Activated CD8-positive, alpha-beta T cell treated with anti-CD3 and anti-CD28 coated beads, Interleukin-2, amount 10 ng/mL, durations not matched to agents 7 days and 5 days (primary cell): ENCODE data around the gene ACSM3. TPM values are rescaled to one million over a fixed set of nuclear protein-coding genes. Genes with fewer than 3 reads are reported as not detected.
"Not testable (repeated sequence)": the region's sequence is repeated elsewhere in the genome, so short reads cannot be mapped to it uniquely, and the experiment has no call there.

Experiments
- ATAC-seq: fragments of 150-1000 bp; cut with Tn5 transposase; one replicate; pipeline ENCODE4 v1.10.0; 2021; ENCODE audit warnings: moderate library complexity
- CTCF ChIA-PET: fragments of 350-600 bp; sonication (Branson Sonifier 250); formaldehyde crosslinking; loops from one replicate; lab custom pipeline; 2021; ENCODE audit warnings: antibody characterized with exemption; lab: Charles Lee
- POLR2A ChIA-PET: fragments of 350-600 bp; sonication (Branson Sonifier 250); formaldehyde crosslinking; loops from one replicate; lab custom pipeline; 2021; ENCODE audit warnings: antibody characterized with exemption; lab: Charles Lee
- DNase-seq: peaks from one replicate; pipeline ENCODE4 v3.0.0-alpha.2; 2020
- H3K27ac Mint-ChIP-seq: one replicate; pipeline ENCODE4 v1.8.0; 2021; ENCODE audit warnings: mild to moderate bottlenecking, mixed read lengths
- H3K27me3 Mint-ChIP-seq: one replicate; pipeline ENCODE4 v1.8.0; 2021; ENCODE audit warnings: low read depth, mixed read lengths
- H3K36me3 Mint-ChIP-seq: one replicate; pipeline ENCODE4 v1.8.0; 2021; ENCODE audit warnings: low read depth, mixed read lengths
- H3K4me1 Mint-ChIP-seq: one replicate; pipeline ENCODE4 v1.8.0; 2021; ENCODE audit warnings: low read depth, mixed read lengths
- H3K4me3 Mint-ChIP-seq: one replicate; pipeline ENCODE4 v1.8.0; 2021; ENCODE audit warnings: mild to moderate bottlenecking, mixed read lengths
- H3K9me3 Mint-ChIP-seq: one replicate; pipeline ENCODE4 v1.8.0; 2022; ENCODE audit warnings: mixed read lengths; ENCODE audit not compliant: insufficient read depth
- total RNA-seq, 2 experiments: library from RNA; stranded (reverse); gene quantifications; one replicate each; pipeline ENCODE4 v1.2.3, GENCODE V29; 2021

The ACSM3 gene
- total RNA-seq, 2 experiments from 2014 or later = 5.1 TPM

GRCh38 chr16:20784204-20784603, 20.4 kb downstream of the ACSM3 start:
- H3K27me3 Mint-ChIP-seq = no peaks in the 10 kb centered on the region
- no peak overlapping the region for H3K4me3 Mint-ChIP-seq
- H3K4me1 Mint-ChIP-seq = no peaks in the 10 kb centered on the region
- no peaks in the 10 kb centered on the region for H3K9me3 Mint-ChIP-seq
- DNase-seq (no peak), ATAC-seq (no peak)
- ChIA-PET CTCF (interaction anchor here (1.5 kb wide), 1 partner anchor 9 kb away, joined by 6 read pairs; no protein-coding TSS in a partner anchor), POLR2A (no interaction called here)
- no peaks in the 10 kb centered on the region for H3K36me3 Mint-ChIP-seq
- H3K27ac Mint-ChIP-seq = no peak overlapping the region

- Mint-ChIP-seq H3K27ac (no peak overlapping the region), H3K27me3 (no peaks in the 10 kb centered on the region), H3K4me3 (no peak overlapping the region), H3K9me3 (no peaks in the 10 kb centered on the region), H3K36me3 (no peaks in the 10 kb centered on the region), H3K4me1 (no peaks in the 10 kb centered on the region)
- DNase-seq (no peak), ATAC-seq (no peak)
- CTCF ChIA-PET = no interaction called here
- POLR2A ChIA-PET = no interaction called here
Observed at GRCh38 chr16:20789130-20789529, 25.3 kb downstream of the ACSM3 start.

DNA sequence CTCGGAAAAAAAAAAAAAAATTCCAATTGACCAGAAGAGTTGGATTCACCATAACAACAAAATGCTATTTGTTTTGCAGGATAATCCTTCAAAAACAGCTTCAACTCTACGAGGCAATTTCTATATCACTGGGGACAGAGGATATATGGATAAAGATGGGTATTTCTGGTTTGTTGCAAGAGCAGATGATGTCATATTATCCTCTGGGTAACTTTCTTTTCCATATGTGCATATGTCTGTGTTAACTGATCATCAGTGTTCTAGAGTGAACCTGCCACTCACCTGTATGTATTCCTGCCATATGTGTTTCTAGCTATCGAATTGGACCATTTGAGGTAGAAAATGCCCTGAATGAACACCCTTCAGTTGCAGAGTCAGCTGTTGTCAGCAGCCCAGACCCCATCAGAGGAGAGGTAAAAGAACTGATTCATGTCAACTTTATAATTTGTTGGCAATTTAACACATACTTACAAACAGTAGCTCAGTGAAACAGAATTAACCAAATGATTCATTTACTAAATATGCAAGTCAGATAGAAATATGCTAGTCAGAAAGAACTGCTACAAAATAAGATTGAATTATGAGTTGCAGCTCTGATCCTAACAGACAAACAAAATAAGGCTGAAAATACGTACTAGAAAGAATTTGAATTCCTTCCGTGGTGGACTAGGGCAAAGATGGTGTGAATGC, 28.3 kb downstream of the ACSM3 start:
- ChIA-PET CTCF (interaction anchor here (1.2 to 1.4 kb wide), 4 partner anchors 14 to 291 kb away, joined by 3 to 5 read pairs (median 4); partner anchors contain the start of genes ERI2 and REXO5), POLR2A (interaction anchor here (0.6 kb wide), 1 partner anchor 27 kb away, joined by 4 read pairs; no protein-coding TSS in a partner anchor)
- H3K27me3 Mint-ChIP-seq = no peaks in the 10 kb centered on the region
- DNase-seq = no peak
- H3K4me3 Mint-ChIP-seq = no peak overlapping the region
- peaks cover 4% of the 10 kb centered on the region for H3K36me3 Mint-ChIP-seq
- no peak for ATAC-seq
- H3K4me1 Mint-ChIP-seq = no peaks in the 10 kb centered on the region
- H3K27ac Mint-ChIP-seq = no peak overlapping the region
- no peaks in the 10 kb centered on the region for H3K9me3 Mint-ChIP-seq

DNA sequence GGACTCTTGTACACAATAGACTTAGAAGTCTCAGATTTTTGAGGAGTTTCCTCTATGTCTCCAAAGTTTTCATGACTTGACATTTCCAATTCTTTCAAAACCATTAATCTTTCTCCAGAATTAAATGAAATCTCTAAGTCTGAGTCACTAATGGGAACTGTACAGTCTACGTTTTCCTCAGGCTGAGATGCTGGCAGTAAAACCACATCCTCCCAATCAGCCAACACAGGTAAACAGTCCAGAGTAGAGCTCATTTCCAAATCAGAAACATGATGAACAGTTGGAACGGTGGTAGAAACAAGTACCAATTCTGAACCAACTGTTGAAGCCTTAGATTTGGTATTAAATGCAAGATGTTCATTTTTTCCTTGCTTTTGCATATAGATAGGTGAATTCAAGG, 34.5 kb downstream of the ACSM3 start:
- no peak overlapping the region for H3K27ac Mint-ChIP-seq
- POLR2A ChIA-PET = no interaction called here
- H3K9me3 Mint-ChIP-seq = no peaks in the 10 kb centered on the region
- H3K4me1 Mint-ChIP-seq = peaks cover 21% of the 10 kb centered on the region
- DNase-seq = no peak
- peaks cover 30% of the 10 kb centered on the region for H3K36me3 Mint-ChIP-seq
- no peaks in the 10 kb centered on the region for H3K27me3 Mint-ChIP-seq
- CTCF ChIA-PET = interaction anchor here (1.1 to 1.5 kb wide), 2 partner anchors 49 to 146 kb away, joined by 3 to 5 read pairs; no protein-coding TSS in a partner anchor
- no peak for ATAC-seq
- no peak overlapping the region for H3K4me3 Mint-ChIP-seq

- H3K36me3 Mint-ChIP-seq = peaks cover 33% of the 10 kb centered on the region
- no peak overlapping the region for H3K27ac Mint-ChIP-seq
- DNase-seq (no peak), ATAC-seq (no peak)
- ChIA-PET POLR2A (no interaction called here), CTCF (interaction anchor here (0.9 to 1.5 kb wide), 5 partner anchors 12 to 145 kb away, joined by 3 to 4 read pairs (median 4); no protein-coding TSS in a partner anchor)
- no peaks in the 10 kb centered on the region for H3K9me3 Mint-ChIP-seq
- peaks cover 23% of the 10 kb centered on the region for H3K4me1 Mint-ChIP-seq
- H3K4me3 Mint-ChIP-seq = no peak overlapping the region
- no peaks in the 10 kb centered on the region for H3K27me3 Mint-ChIP-seq
Observed at GRCh38 chr16:20799599-20799998, 35.8 kb downstream of the ACSM3 start.

GRCh38 chr16:20801278-20801677, 37.5 kb downstream of the ACSM3 start:
- Mint-ChIP-seq H3K9me3 (no peaks in the 10 kb centered on the region), H3K27ac (peak overlapping the region; percentile 25), H3K36me3 (peaks cover 33% of the 10 kb centered on the region), H3K27me3 (no peaks in the 10 kb centered on the region), H3K4me1 (peaks cover 26% of the 10 kb centered on the region), H3K4me3 (no peak overlapping the region)
- ATAC-seq (no peak), DNase-seq (no peak)
- CTCF ChIA-PET = interaction anchor here (1.5 kb wide), 1 partner anchor 43 kb away, joined by 4 read pairs; no protein-coding TSS in a partner anchor
- POLR2A ChIA-PET = no interaction called here

DNA sequence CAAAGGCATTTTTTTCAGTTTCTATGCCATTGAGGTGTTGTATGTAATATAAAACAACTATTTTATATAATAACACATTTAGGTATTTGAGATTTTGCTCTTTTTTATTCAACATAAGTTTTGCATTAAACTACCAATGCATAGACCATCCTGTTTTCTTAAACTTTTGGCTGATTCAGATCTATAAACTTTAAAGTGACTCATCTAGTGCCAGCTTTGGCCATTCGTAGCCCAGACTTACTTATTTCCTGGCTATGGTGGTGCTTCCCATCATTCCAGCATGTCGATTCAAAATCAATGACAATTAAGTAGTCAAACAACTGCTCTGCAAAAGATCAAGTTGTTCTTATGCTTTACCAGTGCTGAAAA, 39.4 kb downstream of the ACSM3 start:
- CTCF ChIA-PET = interaction anchor here (2.0 kb wide), 1 partner anchor 46 kb away, joined by 6 read pairs; no protein-coding TSS in a partner anchor
- H3K27me3 Mint-ChIP-seq = no peaks in the 10 kb centered on the region
- ATAC-seq (no peak), DNase-seq (no peak)
- H3K9me3 Mint-ChIP-seq = no peaks in the 10 kb centered on the region
- H3K27ac Mint-ChIP-seq = no peak overlapping the region
- H3K36me3 Mint-ChIP-seq = peaks cover 31% of the 10 kb centered on the region
- POLR2A ChIA-PET = interaction anchor here (1.7 kb wide), 1 partner anchor 97 kb away, joined by 3 read pairs; the partner anchor contains the start of genes DCUN1D3 and LYRM1
- H3K4me1 Mint-ChIP-seq = peaks cover 26% of the 10 kb centered on the region
- H3K4me3 Mint-ChIP-seq = no peak overlapping the region

DNA sequence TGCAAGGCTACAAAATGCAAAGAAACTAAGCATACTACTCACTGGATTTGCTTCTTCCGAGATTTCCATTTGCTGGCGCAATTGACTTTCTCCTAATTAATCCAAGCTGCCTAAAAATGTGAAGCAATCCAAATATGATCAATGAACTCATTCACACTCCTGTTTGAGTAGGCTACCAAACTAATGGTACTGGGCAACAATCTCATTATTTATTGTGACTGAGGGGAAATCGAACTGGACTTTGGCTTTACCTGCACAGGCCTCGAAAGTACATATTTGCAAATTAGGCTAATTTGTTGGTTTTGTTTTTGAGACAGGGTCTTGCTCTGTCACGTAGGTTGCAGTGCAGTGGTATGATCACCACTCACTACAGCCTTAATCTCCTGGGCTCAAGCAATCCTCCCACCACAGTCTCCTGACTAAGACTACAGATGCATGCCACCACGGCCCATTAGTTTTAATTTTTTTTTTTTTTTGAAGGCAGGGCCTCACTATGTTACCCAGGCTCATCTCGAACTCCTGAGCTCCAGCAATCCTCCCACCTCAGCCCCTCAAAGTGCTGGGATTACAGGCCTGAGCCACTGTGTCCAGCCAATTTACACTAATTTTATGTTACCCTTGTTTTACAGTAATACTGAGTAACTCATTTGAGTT, 39.9 kb downstream of the ACSM3 start:
- Mint-ChIP-seq H3K36me3 (peaks cover 29% of the 10 kb centered on the region), H3K4me1 (peaks cover 23% of the 10 kb centered on the region), H3K4me3 (no peak overlapping the region), H3K9me3 (no peaks in the 10 kb centered on the region), H3K27me3 (no peaks in the 10 kb centered on the region), H3K27ac (no peak overlapping the region)
- POLR2A ChIA-PET = interaction anchor here (1.7 kb wide), 1 partner anchor 96 kb away, joined by 3 read pairs; the partner anchor contains the start of genes DCUN1D3 and LYRM1
- DNase-seq (no peak), ATAC-seq (no peak)
- CTCF ChIA-PET = interaction anchor here (2.0 kb wide), 1 partner anchor 46 kb away, joined by 6 read pairs; no protein-coding TSS in a partner anchor

- H3K9me3 Mint-ChIP-seq, DNase-seq, H3K27me3 Mint-ChIP-seq, ATAC-seq: not testable (repeated sequence)
- Mint-ChIP-seq H3K4me3 (peak overlapping the region; percentile 97), H3K36me3 (peaks cover 24% of the 10 kb centered on the region), H3K27ac (peak overlapping the region; percentile 95), H3K4me1 (peaks cover 21% of the 10 kb centered on the region)
- ChIA-PET CTCF (interaction anchor here (0.7 to 2.1 kb wide), 10 partner anchors 10 to 279 kb away, joined by 3 to 12 read pairs (median 5); no protein-coding TSS in a partner anchor), POLR2A (interaction anchor here (0.6 to 2.2 kb wide), 5 partner anchors 10 to 130 kb away, joined by 3 to 11 read pairs (median 7); partner anchors contain the start of genes ACSM3, DCUN1D3 and LYRM1)
Observed at GRCh38 chr16:20805684-20806167, 41.9 kb downstream of the ACSM3 start.

DNA sequence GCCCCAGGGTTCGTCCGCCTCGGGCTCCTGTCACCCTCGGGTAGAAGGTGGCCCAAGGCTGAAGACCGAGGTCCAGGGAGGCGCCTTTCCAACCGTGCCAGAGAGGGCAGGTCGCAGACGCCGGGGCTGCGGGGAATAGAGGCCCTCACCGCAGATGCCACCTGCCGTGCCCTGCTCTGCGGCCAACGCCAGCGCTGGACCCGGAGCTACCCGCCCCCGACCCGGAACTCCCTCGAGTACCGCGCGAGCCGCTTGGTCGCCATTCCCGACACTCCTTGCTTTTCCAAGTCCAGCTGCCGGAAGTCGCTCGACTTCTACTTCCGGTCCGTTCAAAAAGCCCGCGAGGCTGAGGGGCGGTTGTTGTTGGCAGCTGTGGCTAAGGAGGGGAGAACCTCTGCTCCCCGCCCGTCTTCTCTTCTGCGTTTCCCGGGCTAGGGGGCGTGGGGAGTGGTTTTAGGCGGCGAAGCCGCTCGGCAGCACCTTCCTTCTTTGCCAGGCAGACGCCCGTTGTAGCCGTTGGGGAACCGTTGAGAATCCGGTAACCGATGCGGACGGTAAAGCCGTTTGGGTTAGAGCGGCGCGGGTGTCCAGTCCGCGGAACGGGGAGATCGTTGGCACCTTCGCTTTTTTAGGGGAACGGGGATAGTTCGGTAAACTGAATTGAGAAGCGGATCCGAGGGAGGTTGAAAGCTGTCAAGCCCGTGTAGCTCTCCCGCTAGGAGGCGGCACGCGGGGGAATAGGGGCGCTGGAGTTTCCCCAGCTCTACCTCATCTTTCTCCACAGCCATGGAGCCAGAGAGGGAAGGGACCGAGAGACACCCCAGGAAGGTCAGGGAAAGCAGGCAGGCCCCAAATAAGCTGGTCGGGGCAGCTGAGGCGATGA, 42.6 kb downstream of the ACSM3 start, which contains the start of the genes ERI2 and REXO5:
ERI2 (minus strand) TSS at position 305 of the 883 bp plus-strand sequence; CDS start at position 263, 42 bp downstream.
REXO5 (plus strand) TSS at position 360 of the 883 bp plus-strand sequence; CDS start at position 787, 427 bp downstream.
- peaks cover 23% of the 10 kb centered on the region for H3K36me3 Mint-ChIP-seq
- peak; percentile 84 for DNase-seq
- peaks cover 25% of the 10 kb centered on the region for H3K4me1 Mint-ChIP-seq
- ChIA-PET POLR2A (interaction anchor here (0.6 to 2.2 kb wide), 11 partner anchors 9 to 132 kb away, joined by 3 to 11 read pairs (median 3); partner anchors contain the start of genes ACSM3, DCUN1D3, LYRM1 and THUMPD1), CTCF (interaction anchor here (0.9 to 2.1 kb wide), 17 partner anchors 10 to 278 kb away, joined by 3 to 12 read pairs (median 4); partner anchors contain the start of genes DCUN1D3 and LYRM1)
- peak within 1 kb of the TSS; percentile 95 for H3K27ac Mint-ChIP-seq
- ATAC-seq = peak; percentile 90
- no peaks in the 10 kb centered on the region for H3K9me3 Mint-ChIP-seq
- peak within 1 kb of the TSS; percentile 97 for H3K4me3 Mint-ChIP-seq
- no peaks in the 10 kb centered on the region for H3K27me3 Mint-ChIP-seq
